Activated CD4-positive, alpha-beta memory T cell treated with anti-CD3 and anti-CD28 coated beads, Interleukin-2, amount 10 ng/mL, durations not matched to agents 7 days and 5 days (primary cell): ENCODE results near the gene GRID2IP. TPM values are rescaled to one million over a fixed set of nuclear protein-coding genes. Genes with fewer than 3 reads are reported as not detected.
"Not testable (repeated sequence)": the region's sequence is repeated elsewhere in the genome, so short reads cannot be mapped to it uniquely, and the experiment has no call there.

Source experiments
- CTCF ChIA-PET: fragments of 350-600 bp; sonication (Branson Sonifier 250); formaldehyde crosslinking; loops from one replicate; lab custom pipeline; 2021; ENCODE audit warnings: antibody characterized with exemption, inconsistent platforms; lab: Charles Lee
- POLR2A ChIA-PET: fragments of 350-600 bp; sonication (Branson Sonifier 250); formaldehyde crosslinking; loops from one replicate; lab custom pipeline; 2021; ENCODE audit warnings: antibody characterized with exemption; lab: Charles Lee
- DNase-seq: peaks from one replicate; pipeline ENCODE4 v3.0.0-alpha.2; 2020
- H3K27ac Mint-ChIP-seq: one replicate; pipeline ENCODE4 v1.8.0; 2021; ENCODE audit warnings: mild to moderate bottlenecking, mixed read lengths
- H3K27me3 Mint-ChIP-seq: one replicate; pipeline ENCODE4 v1.8.0; 2021; ENCODE audit warnings: mixed read lengths
- H3K36me3 Mint-ChIP-seq: one replicate; pipeline ENCODE4 v1.8.0; 2021; ENCODE audit warnings: low read depth, mixed read lengths
- H3K4me1 Mint-ChIP-seq: one replicate; pipeline ENCODE4 v1.8.0; 2021; ENCODE audit warnings: mixed read lengths
- H3K4me3 Mint-ChIP-seq: one replicate; pipeline ENCODE4 v1.8.0; 2021; ENCODE audit warnings: mild to moderate bottlenecking, mixed read lengths
- H3K9me3 Mint-ChIP-seq: one replicate; pipeline ENCODE4 v1.8.0; 2021; ENCODE audit warnings: mixed read lengths
- total RNA-seq, 2 experiments: library from RNA; stranded (reverse); gene quantifications; one replicate each; pipeline ENCODE4 v1.2.3, GENCODE V29; 2021

Gene GRID2IP
- total RNA-seq, 2 experiments from 2014 or later: 0.15 to 0.28 TPM

DNA sequence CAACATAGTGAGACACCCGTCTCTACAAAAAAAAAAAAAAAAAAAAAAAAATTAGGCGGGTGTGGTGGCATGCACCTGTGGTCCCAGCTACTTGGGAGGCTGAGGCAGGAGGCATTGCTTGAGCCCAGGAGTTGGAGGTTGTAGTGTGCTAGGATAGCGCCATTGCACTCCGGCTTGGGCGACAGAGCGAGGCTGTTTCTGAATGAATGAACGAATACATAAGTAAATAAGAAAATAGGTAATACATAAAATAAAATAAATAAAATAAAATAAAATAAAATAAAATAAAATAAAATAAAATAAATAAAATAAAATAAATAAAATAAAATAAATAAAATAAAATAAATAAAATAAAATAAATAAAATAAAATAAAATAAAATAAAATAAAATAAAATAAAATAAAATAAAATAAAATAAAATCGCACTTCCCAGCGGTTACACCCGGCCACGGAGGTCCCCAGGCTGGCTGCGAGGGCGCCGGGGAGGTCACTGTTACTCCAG, 25.7 kb upstream of the GRID2IP start:
- peak overlapping the region; percentile 66 for H3K27ac Mint-ChIP-seq
- H3K27me3 Mint-ChIP-seq, DNase-seq, H3K9me3 Mint-ChIP-seq: not testable (repeated sequence)
- peaks cover 33% of the 10 kb centered on the region for H3K4me1 Mint-ChIP-seq
- POLR2A ChIA-PET: interaction anchor here (0.8 to 4.2 kb wide), 5 partner anchors 13 to 62 kb away, joined by 3 to 49 read pairs (median 3); partner anchors contain the start of gene INTS15
- peak overlapping the region; percentile 84 for H3K4me3 Mint-ChIP-seq
- CTCF ChIA-PET: interaction anchor here (0.8 to 4.4 kb wide), 3 partner anchors 13 to 60 kb away, joined by 3 to 30 read pairs (median 4); partner anchors contain the start of gene INTS15
- peaks cover 17% of the 10 kb centered on the region for H3K36me3 Mint-ChIP-seq

DNA sequence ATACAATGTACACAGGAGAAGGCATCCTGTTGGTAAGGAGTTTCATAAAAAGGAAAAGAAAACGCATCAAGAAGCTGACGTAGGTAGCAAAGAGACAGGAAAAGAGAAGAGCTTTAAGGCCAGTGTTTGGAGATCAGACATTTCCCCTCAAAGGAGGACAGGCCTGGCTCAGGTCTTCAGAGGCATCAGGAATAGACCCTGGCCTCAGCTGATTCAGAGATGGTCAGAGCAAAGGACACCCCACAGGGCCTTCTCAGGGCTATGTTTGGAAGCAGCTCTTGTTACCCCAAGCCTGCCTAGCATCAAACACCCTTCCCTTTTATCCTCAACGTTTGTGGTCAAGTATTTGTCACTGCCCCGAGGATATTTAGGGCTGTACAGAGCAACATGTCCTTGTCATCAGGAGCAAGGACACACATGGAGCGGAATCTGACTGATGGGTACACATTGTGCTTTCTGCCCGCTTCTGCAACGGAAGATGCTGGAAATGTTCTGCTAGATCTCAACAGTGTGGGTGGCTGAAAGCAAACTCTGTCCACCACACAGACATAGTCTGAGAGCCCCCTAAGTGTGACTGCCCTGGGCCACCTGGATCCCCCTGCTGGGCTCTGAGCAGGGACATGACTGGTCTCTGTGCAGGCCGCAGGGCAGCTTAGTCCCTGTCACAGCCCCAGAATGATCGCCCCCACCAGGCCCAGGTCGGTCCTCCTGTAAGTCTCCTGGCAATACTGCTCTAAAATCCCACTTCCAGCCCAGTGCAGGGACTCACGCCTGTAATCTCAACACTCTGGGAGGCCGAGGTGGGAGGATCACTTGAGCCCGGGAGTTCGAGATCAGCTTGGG, 25.0 kb upstream of the GRID2IP start:
- Mint-ChIP-seq H3K27me3 (no peaks in the 10 kb centered on the region), H3K4me3 (peak overlapping the region; percentile 73), H3K9me3 (no peaks in the 10 kb centered on the region), H3K27ac (peak overlapping the region; percentile 40), H3K4me1 (peaks cover 26% of the 10 kb centered on the region), H3K36me3 (peaks cover 10% of the 10 kb centered on the region)
- DNase-seq: no peak
- POLR2A ChIA-PET: interaction anchor here (1.2 to 4.2 kb wide), 2 partner anchors 13 to 51 kb away, joined by 3 to 49 read pairs; partner anchors contain the start of gene INTS15
- CTCF ChIA-PET: interaction anchor here (0.6 to 4.4 kb wide), 3 partner anchors 14 to 17 kb away, joined by 3 to 30 read pairs (median 3); partner anchors contain the start of gene INTS15

DNA sequence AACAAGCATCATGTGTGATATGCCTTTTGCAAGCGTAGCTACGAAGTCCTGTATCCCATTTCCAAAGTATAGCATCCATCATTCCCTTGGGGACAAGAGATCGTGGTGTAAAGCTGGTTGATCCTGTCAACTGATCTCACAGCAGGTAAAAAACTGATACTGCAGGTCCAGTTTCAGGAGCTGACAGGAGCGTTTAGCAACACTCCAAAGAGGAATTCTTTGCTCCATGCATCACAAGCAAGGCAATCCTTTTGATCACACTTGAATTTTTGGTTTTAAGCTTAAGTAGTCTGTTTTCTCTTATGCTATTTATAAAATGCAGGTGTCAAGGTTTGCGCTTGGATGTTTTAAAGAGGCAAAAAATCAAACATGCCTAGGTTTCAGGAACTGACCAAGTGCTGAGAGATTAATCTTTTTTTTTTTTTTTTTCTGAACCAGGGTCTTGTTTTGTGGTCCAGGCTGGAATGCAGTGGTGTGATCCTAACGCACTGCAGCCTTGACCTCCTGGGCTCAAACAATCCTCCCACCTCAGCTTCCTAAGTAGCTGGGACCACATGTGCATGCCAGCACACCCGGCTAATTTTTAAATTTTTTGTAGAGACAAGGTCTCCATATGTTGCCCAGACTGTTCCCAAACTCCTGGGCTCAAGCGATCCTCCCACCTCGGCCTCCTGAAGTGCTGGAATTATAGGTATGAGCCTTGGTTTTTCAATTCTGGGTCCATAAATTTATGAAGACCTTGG, 24.2 kb upstream of the GRID2IP start:
- H3K4me1 Mint-ChIP-seq: peaks cover 21% of the 10 kb centered on the region
- peaks cover 3% of the 10 kb centered on the region for H3K36me3 Mint-ChIP-seq
- peak overlapping the region; percentile 40 for H3K27ac Mint-ChIP-seq
- ChIA-PET POLR2A (interaction anchor here (4.2 kb wide), 1 partner anchor 14 kb away, joined by 49 read pairs; the partner anchor contains the start of gene INTS15), CTCF (interaction anchor here (0.6 to 4.4 kb wide), 6 partner anchors 15 to 1414 kb away, joined by 3 to 30 read pairs (median 4); partner anchors contain the start of gene INTS15)
- DNase-seq: no peak
- H3K9me3 Mint-ChIP-seq: no peaks in the 10 kb centered on the region
- peak overlapping the region; percentile 31 for H3K4me3 Mint-ChIP-seq
- H3K27me3 Mint-ChIP-seq: no peaks in the 10 kb centered on the region

DNA sequence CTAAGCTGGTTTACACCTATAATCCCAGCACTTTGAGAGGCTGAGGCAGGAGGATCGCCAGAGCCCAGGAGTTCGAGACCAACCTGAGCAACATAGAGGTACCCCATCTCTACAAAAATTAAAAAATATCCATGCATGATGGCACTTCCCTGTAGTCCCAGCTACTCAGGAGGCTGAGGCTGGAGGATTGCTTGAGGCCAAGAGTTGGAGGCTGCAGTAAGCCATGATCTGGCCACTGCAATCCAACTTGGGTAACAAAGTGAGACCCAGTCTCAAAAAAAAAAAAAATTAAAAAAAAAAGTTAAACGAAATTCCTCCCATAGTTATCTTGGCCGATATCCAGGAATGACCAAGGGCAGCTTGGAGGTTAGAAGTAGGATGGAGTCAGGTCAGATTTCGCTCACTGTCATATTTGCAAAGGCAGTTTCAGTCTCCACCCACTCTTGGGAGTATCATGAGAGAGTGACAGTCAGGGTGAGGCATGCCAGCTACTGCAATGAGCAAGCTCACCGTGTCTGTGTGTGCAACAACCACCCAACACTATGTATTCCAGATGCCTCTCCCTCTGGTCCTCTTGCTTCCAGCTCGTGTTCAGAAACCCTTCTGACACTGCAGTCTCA, 20.0 kb upstream of the GRID2IP start:
- Mint-ChIP-seq H3K4me1 (peaks cover 4% of the 10 kb centered on the region), H3K27ac (no peak overlapping the region), H3K27me3 (peaks cover 3% of the 10 kb centered on the region), H3K36me3 (no peaks in the 10 kb centered on the region), H3K4me3 (no peak overlapping the region), H3K9me3 (no peaks in the 10 kb centered on the region)
- ChIA-PET CTCF (interaction anchor here (0.6 to 1.1 kb wide), 3 partner anchors 12 to 86 kb away, joined by 3 to 6 read pairs (median 3); no protein-coding TSS in a partner anchor), POLR2A (interaction anchor here (0.7 to 1.1 kb wide), 2 partner anchors 10 to 18 kb away, joined by 3 to 4 read pairs; partner anchors contain the start of gene INTS15)
- DNase-seq: no peak

DNA sequence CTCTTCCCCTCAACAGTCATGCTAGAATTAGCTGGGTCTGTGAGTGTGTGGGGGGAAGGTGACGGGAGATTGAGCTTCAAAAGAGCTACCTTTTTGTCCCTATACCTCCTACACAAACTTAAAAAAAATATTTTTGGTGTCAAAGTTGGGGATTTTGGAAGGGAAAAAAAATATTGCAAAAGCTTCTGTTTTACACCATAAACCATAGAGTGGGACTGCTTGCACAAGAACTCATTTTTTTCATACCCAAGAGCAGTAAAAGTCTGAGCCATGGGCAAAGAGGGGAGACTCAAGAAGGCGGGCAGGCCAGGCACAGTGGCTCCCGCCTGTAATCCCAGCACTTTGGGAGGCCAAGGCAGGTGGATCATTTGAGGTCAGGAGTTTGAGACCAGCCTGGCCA, 16.6 kb upstream of the GRID2IP start:
- CTCF ChIA-PET: interaction anchor here (1.3 kb wide), 1 partner anchor 9 kb away, joined by 8 read pairs; no protein-coding TSS in a partner anchor
- H3K9me3 Mint-ChIP-seq: no peaks in the 10 kb centered on the region
- no peaks in the 10 kb centered on the region for H3K4me1 Mint-ChIP-seq
- H3K4me3 Mint-ChIP-seq: no peak overlapping the region
- peaks cover 5% of the 10 kb centered on the region for H3K27me3 Mint-ChIP-seq
- POLR2A ChIA-PET: no interaction called here
- no peak for DNase-seq
- no peak overlapping the region for H3K27ac Mint-ChIP-seq
- no peaks in the 10 kb centered on the region for H3K36me3 Mint-ChIP-seq

DNA sequence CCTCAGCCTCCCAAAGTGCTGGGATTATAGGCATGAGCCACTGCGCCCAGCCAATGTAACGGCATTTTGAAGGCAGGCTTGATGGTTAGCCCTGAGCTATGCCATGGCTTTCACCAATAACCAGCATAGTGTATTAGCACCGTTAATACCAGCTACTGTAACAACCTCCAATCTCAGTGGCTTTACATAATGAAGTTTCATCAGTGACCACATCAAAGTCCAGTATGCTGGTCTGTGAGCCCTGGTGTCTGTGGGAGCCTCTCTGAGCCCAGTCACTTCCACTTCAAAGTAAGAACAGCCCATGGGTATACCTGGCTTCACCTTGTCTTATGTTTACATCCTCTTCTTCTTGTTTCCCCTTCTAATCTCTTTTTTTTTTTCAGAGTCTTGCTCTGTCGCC, 14.4 kb upstream of the GRID2IP start:
- POLR2A ChIA-PET: no interaction called here
- no peak for DNase-seq
- Mint-ChIP-seq H3K36me3 (no peaks in the 10 kb centered on the region), H3K9me3 (no peaks in the 10 kb centered on the region), H3K4me1 (no peaks in the 10 kb centered on the region), H3K27ac (no peak overlapping the region), H3K27me3 (peaks cover 5% of the 10 kb centered on the region), H3K4me3 (no peak overlapping the region)
- CTCF ChIA-PET: no interaction called here

DNA sequence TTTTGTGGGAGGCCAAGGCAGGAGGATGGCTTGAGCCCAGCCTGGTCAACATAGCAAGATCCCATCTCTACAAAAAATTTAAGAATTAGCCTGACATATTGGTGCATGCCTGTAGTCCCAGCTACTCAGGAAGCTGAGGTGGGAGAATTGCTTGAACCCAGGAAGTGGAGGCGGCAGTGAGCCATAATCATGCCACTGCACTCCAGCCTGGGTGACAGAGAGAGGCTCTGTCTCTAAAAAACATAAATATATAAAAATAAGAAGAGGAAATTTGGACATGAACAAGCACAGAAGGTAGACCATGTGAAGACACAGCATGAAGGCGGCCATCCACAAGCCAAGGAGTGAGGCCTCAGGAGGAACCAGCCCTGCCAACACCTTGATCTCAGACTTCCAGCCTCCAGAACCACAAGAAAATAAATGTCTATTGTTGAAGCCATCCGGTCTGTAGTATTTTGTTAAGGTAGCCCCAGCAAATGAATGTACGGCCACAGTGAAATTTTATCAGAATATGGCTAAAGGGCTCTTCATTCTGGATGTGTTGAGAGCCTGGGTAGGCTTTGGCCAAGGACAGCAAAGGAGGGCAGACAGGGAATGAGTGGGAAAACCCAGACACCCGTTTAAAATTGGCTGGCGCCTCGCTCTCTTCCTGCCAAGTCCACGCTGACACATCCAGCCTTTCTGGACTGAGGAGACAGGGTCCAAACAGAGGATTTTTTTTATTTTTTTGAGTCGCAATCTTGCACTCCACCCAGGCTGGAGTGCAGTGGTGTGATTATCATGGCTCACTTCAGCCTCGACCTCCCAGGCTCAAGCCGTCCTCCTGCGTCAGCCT, 12.9 kb upstream of the GRID2IP start:
- no peaks in the 10 kb centered on the region for H3K9me3 Mint-ChIP-seq

DNA sequence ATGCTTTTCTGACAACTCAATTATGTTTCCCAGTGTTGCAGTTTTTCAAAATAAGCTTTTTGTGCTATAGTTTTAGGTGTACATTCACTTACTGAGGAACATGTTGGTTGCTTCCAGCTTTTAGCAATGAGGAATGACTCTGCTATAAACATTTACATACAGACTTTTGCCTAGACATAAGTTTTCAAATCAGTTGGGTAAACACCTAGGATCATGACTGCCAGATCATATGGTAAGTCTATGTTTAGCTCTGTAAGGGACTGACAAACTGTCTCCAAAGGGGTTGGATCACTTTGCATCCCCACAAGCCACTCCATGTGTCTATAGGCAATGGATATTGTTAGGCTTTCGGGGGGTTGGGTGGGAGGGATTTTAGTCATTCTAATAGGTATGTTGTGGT, 10.8 kb upstream of the GRID2IP start:
- Mint-ChIP-seq H3K27me3 (peaks cover 2% of the 10 kb centered on the region), H3K4me1 (no peaks in the 10 kb centered on the region), H3K36me3 (no peaks in the 10 kb centered on the region), H3K9me3 (no peaks in the 10 kb centered on the region), H3K4me3 (no peak overlapping the region), H3K27ac (no peak overlapping the region)
- POLR2A ChIA-PET: no interaction called here
- CTCF ChIA-PET: no interaction called here
- no peak for DNase-seq

More for the DNA sequence above, 12.9 kb upstream of the GRID2IP start:
- Mint-ChIP-seq H3K27me3 (peaks cover 3% of the 10 kb centered on the region), H3K36me3 (no peaks in the 10 kb centered on the region), H3K27ac (no peak overlapping the region), H3K4me3 (no peak overlapping the region), H3K4me1 (no peaks in the 10 kb centered on the region)
- ChIA-PET POLR2A (no interaction called here), CTCF (no interaction called here)
- DNase-seq: no peak

DNA sequence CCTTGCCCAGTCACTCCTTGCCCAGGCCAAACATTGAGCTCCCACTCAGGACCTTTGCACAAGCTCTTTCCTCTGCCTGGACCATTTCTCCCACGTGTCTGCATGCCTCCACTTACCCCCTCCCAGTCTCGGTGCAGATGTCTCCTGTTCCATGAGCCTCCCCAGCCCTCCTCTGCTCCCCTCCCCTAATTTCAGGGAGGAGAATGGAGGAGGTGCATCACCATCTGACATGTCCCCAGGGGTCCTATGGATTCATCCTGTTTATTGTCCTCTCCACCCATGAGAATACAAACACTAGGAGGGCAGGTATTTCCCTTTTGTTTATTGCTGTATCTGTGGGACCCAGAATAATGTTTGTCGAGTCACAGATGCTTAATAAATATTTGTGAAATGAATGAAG, 8.6 kb upstream of the GRID2IP start:
- ChIA-PET POLR2A (no interaction called here), CTCF (interaction anchor here (1.5 to 2.0 kb wide), 2 partner anchors 12 to 44 kb away, joined by 6 to 12 read pairs; no protein-coding TSS in a partner anchor)
- no peak overlapping the region for H3K27ac Mint-ChIP-seq
- H3K27me3 Mint-ChIP-seq: no peaks in the 10 kb centered on the region
- H3K36me3 Mint-ChIP-seq: no peaks in the 10 kb centered on the region
- peaks cover 2% of the 10 kb centered on the region for H3K4me1 Mint-ChIP-seq
- no peak overlapping the region for H3K4me3 Mint-ChIP-seq
- H3K9me3 Mint-ChIP-seq: no peaks in the 10 kb centered on the region
- no peak for DNase-seq

DNA sequence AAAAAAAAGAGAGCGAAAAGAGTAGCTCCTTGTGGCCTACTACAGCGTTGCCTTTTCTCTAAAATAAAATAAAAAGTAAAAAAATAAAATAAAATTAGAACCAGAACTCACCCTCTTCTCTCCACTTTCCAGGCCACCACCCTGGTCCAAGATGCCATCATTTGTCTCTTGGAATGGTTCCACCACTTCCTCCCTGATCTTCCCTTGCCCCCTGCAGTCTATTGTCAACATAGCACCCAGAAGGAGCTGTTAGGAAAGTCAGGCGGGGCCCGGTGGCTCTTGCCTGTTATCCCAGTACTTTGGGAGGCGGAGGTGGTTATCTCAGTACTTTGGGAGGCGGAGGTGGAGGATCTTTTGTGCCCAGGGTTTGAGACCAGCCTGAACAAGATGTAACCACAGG, 7.6 kb upstream of the GRID2IP start:
- ChIA-PET CTCF (interaction anchor here (0.8 to 2.0 kb wide), 7 partner anchors 9 to 43 kb away, joined by 3 to 12 read pairs (median 4); no protein-coding TSS in a partner anchor), POLR2A (no interaction called here)
- Mint-ChIP-seq H3K36me3 (no peaks in the 10 kb centered on the region), H3K4me3 (no peak overlapping the region), H3K27me3 (no peaks in the 10 kb centered on the region), H3K4me1 (peaks cover 6% of the 10 kb centered on the region), H3K27ac (no peak overlapping the region), H3K9me3 (no peaks in the 10 kb centered on the region)
- DNase-seq: peak; percentile 23

DNA sequence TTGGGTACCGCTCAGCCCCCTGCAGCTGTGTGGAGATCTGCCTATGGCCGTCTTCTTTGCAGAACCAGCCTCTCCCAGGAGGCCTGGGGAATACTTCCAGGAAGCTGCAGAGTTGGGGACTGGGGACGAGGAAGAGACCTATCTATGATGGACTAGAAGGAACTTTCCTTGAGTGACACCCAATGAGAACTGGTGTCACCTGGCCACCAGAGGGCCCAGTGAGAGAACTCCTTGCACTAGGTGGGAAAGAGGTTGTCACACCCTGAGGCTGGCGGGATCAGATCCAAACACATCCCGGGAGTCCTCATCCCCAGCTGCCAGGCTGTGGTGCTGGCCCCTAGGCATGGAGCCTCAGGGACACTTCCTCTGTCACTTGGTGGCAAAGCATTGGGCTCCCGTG, 4.9 kb upstream of the GRID2IP start:
- peaks cover 6% of the 10 kb centered on the region for H3K4me1 Mint-ChIP-seq
- ChIA-PET POLR2A (no interaction called here), CTCF (no interaction called here)
- no peaks in the 10 kb centered on the region for H3K36me3 Mint-ChIP-seq
- H3K27me3 Mint-ChIP-seq: no peaks in the 10 kb centered on the region
- no peak overlapping the region for H3K27ac Mint-ChIP-seq
- no peaks in the 10 kb centered on the region for H3K9me3 Mint-ChIP-seq
- DNase-seq: no peak
- H3K4me3 Mint-ChIP-seq: no peak overlapping the region
